ENCODE results near the gene PDXDC1. TPM values are rescaled to one million over a fixed set of nuclear protein-coding genes. Genes with fewer than 3 reads are reported as not detected.
A peak's percentile ranks its signal among the peaks of the same experiment; 100 is the strongest.
"Not testable (repeated sequence)": the region's sequence is repeated elsewhere in the genome, so short reads cannot be mapped to it uniquely, and the experiment has no call there.

PDXDC1 gene
- total and polyA plus RNA-seq, 9 donors: 34.8 to 58.8 (median 42.6) TPM

DNA sequence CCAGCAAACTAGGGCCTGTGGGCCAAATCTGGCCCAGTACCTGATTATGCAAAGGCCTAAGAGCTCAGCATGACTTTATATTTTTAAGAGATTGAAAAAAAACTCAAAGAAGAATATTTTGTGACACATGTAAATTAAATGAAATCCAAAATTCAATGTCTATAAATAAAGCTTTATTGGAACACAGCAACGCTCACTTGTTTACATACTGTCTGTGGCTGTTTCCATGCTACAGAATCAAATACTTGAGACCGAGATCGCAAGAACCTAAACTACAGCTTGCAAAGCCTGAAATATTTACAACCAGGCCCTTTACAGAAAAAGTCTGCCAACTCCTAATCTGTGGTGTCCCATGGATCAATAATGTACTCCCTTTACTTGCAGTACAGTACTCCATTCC, 5.0 kb upstream of the PDXDC1 start:
- not testable (repeated sequence) for H3K4me3 ChIP-seq (ENCODE audit: low read length); H3K4me1 ChIP-seq (ENCODE audit: control insufficient read depth, insufficient read depth, low read length); H3K27me3 ChIP-seq (ENCODE audit: control insufficient read depth, insufficient read depth, low read length); H3K27ac ChIP-seq (ENCODE audit: low read length); H3K9me3 ChIP-seq (replicated peaks; ENCODE audit: control insufficient read depth, low read depth, low read length); H3K36me3 ChIP-seq (ENCODE audit: control insufficient read depth, insufficient read depth, low read length); DNase-seq
- 94% methylated on average over 3 of the region's 3 CpGs for WGBS (ENCODE audit: insufficient coverage)

DNA sequence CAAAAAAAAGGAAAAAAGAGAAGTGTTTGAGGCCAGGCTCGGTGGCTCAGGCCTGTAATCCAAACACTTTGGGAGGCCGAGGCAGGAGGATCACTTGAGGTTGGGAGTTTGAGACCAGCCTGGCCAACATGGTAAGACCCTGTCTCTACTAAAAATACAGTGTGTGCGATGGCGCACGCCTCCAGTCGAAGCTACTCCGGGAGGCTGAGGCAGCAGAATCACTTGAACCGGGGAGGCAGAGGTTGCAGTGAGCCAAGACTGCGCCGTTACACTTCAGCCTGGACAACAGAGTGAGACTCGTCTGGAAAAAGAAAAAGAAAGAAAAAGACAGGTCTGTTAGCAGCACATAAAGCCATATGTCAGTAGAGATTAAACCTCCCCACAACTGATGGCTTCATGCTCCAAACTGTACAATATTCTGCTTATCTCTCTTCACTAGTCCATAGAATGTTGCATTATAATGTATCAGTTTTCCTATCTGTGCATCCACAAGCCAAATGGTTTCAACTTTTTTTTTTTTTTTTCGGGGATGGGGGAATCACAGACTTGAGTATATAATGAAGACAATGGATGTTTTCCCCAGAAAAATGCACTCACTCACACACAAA, 3.1 kb upstream of the PDXDC1 start:
- 81% methylated on average over 8 of the region's 12 CpGs for WGBS (ENCODE audit: insufficient coverage)
- not testable (repeated sequence) for H3K9me3 ChIP-seq (replicated peaks; ENCODE audit: control insufficient read depth, low read depth, low read length); DNase-seq; H3K27me3 ChIP-seq (ENCODE audit: control insufficient read depth, insufficient read depth, low read length); H3K4me1 ChIP-seq (ENCODE audit: control insufficient read depth, insufficient read depth, low read length); H3K4me3 ChIP-seq (ENCODE audit: low read length); H3K27ac ChIP-seq (ENCODE audit: low read length); H3K36me3 ChIP-seq (ENCODE audit: control insufficient read depth, insufficient read depth, low read length)

DNA sequence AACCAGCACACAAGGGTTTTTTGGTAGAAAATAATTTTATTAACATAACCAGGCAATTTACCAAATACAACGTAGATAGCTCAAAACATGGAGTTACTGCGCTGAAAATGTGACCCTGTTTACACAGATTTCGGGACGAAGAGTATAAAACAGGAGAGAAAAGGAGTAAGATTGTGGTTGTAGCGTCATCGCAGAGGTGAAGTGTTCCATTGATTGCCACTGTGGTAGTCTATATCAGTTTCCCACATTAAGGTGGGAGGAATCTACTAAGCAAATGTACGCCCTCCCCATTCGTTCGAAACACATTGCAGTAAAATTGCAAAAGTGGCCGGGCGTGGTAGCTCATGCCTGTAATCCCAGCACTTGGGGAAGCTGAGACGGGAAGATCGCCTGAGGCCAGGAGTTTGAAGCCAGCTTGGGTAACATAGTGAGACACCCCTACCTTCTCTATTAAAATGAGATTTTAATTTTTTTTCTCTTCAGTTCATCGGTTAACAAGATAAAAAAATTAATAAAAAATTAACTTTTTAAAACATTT, 972 bp upstream of the PDXDC1 start:
- not testable (repeated sequence) for H3K27me3 ChIP-seq (ENCODE audit: control insufficient read depth, insufficient read depth, low read length); DNase-seq; H3K36me3 ChIP-seq (ENCODE audit: control insufficient read depth, insufficient read depth, low read length); H3K4me3 ChIP-seq (ENCODE audit: low read length); H3K9me3 ChIP-seq (replicated peaks; ENCODE audit: control insufficient read depth, low read depth, low read length); H3K4me1 ChIP-seq (ENCODE audit: control insufficient read depth, insufficient read depth, low read length); H3K27ac ChIP-seq (ENCODE audit: low read length)
- no CpG with 5 or more reads among the region's 14 CpGs for WGBS (ENCODE audit: insufficient coverage)

DNA sequence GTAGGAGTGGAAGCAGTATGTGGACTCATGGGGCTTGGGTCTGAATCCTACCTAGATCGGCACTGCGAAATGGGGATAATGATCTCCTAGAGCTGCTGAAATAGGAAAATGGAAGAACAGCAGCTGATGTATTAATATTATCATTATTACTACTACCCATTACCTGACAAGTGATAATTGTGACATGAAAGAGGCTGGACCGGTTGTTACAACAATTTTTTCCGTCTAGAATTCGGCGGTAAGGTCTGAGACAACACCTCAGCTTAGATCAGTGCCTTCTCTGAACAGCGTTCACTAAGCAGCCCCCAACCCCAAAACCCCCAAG, 533 bp upstream of the PDXDC1 start:
- H3K4me3 ChIP-seq (ENCODE audit: low read length): peak overlapping the region; percentile 83
- H3K27me3 ChIP-seq (ENCODE audit: control insufficient read depth, insufficient read depth, low read length); H3K36me3 ChIP-seq (ENCODE audit: control insufficient read depth, insufficient read depth, low read length); H3K27ac ChIP-seq (ENCODE audit: low read length); H3K4me1 ChIP-seq (ENCODE audit: control insufficient read depth, insufficient read depth, low read length); H3K9me3 ChIP-seq (replicated peaks; ENCODE audit: control insufficient read depth, low read depth, low read length): not testable (repeated sequence)
- WGBS (ENCODE audit: insufficient coverage): no CpG with 5 or more reads among the region's 7 CpGs
- peak; percentile 58 for DNase-seq

DNA sequence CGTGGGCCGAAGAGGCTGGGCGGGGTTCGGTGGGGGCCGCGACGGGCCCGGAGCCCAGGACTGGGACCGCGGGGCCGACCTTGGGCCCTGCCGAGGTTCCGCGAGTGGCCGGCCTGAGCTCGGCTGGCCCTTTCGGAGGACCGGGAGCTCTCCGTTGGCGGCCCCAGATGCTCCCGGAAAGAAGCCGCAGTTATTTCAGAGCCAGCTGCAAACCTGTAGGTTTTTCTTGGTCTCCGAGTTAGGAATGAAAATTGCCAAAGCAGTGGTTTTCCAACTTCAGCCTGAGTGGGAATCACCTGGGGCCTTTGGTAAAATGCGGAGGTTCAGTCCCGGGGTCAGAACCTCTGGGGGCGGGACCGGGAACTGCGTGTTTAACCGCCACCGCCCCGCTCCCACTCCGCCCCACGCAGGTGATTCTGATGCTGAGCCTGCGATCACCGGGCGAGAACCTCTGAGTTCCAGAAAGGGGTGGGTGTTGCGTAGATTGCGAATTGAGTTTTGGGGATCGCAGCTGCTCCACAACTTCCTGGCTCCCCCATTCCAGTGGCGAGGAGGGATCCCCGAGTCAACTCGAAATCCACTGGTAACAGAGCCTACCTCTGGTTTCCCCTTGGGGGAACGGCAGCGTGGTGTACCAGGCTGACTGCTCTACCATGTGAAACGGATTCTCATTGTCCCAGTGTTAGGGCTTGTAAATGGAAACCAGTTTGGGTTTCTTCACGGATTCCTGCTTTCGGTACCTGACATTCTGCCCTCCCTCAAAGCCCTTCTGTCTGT, 780 bp downstream of the PDXDC1 start:
- Histone ChIP-seq H3K27ac (ENCODE audit: low read length) (peak overlapping the region; percentile 87), H3K4me3 (ENCODE audit: low read length) (peak overlapping the region; percentile 83)
- DNase-seq: peak; percentile 49
- not testable (repeated sequence) for H3K4me1 ChIP-seq (ENCODE audit: control insufficient read depth, insufficient read depth, low read length); H3K9me3 ChIP-seq (replicated peaks; ENCODE audit: control insufficient read depth, low read depth, low read length); H3K36me3 ChIP-seq (ENCODE audit: control insufficient read depth, insufficient read depth, low read length); H3K27me3 ChIP-seq (ENCODE audit: control insufficient read depth, insufficient read depth, low read length)
- 3% methylated on average over 5 of the region's 47 CpGs for WGBS (ENCODE audit: insufficient coverage)

DNA sequence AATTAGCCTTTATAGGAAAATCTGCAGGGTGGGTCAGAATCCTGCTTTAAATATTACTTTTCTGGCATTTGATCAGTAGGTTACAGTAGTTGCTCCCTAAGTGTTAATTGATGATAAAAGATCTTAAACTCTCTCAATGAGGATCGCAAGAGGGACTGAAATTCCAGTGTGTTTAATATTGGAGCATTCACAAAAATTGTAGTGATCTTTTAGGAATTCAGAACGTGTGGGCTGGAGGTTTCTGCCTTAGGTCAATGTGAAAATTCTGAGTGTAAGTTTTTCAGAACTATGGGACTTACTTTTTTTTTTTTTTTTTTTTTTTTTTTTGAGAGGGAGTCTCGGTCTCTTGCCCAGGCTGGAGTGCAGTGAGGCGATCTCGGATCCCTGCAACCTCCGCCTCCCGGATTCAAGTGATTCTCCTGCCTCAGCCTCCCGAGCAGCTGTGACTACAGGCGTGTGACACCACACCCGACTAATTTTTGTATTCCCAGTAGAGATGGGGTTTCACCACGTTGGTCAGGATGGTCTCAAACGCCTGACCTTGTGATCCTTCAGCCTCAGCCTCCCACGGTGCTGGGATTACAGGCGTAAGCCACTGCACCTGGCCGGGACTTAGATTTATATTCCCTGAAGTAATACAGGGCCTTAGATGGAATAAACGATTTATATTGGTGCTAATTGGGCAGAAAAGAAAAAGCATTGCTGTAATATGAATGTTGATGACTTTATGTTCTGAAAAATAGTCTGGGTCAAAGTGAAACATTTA, 2.3 kb downstream of the PDXDC1 start:
- H3K9me3 ChIP-seq (replicated peaks; ENCODE audit: control insufficient read depth, low read depth, low read length); H3K4me3 ChIP-seq (ENCODE audit: low read length); H3K4me1 ChIP-seq (ENCODE audit: control insufficient read depth, insufficient read depth, low read length); H3K27me3 ChIP-seq (ENCODE audit: control insufficient read depth, insufficient read depth, low read length); H3K27ac ChIP-seq (ENCODE audit: low read length); DNase-seq; H3K36me3 ChIP-seq (ENCODE audit: control insufficient read depth, insufficient read depth, low read length): not testable (repeated sequence)
- 61% methylated on average over 5 of the region's 16 CpGs for WGBS (ENCODE audit: insufficient coverage)

DNA sequence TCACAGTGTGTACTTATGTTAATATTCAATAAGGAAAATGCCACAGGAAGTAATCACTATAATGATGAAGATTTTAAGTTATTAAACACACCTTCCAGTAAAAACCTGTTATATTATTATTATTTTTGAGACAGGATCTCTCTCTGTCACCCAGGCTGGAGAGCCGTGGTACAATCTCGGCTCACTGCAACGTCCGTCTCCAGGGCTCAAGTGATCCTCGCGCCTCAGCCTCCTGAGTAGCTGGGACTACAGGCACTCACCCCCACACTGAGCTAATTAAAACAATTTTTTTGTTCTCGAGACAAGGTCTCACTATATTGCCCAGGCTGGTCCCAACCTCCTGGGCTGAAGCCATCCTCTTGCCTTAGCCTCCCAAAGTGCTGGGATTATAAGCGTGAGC, 3.5 kb downstream of the PDXDC1 start:
- not testable (repeated sequence) for H3K9me3 ChIP-seq (replicated peaks; ENCODE audit: control insufficient read depth, low read depth, low read length); H3K27ac ChIP-seq (ENCODE audit: low read length); H3K4me1 ChIP-seq (ENCODE audit: control insufficient read depth, insufficient read depth, low read length); H3K4me3 ChIP-seq (ENCODE audit: low read length); DNase-seq; H3K27me3 ChIP-seq (ENCODE audit: control insufficient read depth, insufficient read depth, low read length); H3K36me3 ChIP-seq (ENCODE audit: control insufficient read depth, insufficient read depth, low read length)
- WGBS (ENCODE audit: insufficient coverage): 91% methylated on average over 6 of the region's 8 CpGs

DNA sequence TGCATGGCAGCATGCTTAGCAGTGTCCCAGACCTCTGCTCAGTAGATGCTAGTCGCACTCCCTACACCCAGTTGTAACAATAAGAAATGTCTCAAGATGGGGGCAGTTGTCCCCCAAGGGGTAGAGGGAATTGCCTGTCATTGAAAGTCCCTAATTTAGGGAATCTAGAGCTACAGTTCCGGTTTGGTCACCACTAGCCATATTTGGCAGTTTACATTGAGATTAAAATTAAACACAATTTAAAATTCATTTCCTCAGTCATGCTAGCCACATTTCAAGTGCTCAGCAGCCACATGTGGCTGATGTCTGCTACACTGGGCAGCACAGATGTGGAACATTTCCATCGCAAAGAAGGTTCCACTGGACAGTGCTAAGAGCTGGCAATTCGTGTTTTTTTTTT, 4.1 kb downstream of the PDXDC1 start:
- 88% methylated on average over 2 of the region's 4 CpGs for WGBS (ENCODE audit: insufficient coverage)
- not testable (repeated sequence) for H3K9me3 ChIP-seq (replicated peaks; ENCODE audit: control insufficient read depth, low read depth, low read length); H3K36me3 ChIP-seq (ENCODE audit: control insufficient read depth, insufficient read depth, low read length)

DNA sequence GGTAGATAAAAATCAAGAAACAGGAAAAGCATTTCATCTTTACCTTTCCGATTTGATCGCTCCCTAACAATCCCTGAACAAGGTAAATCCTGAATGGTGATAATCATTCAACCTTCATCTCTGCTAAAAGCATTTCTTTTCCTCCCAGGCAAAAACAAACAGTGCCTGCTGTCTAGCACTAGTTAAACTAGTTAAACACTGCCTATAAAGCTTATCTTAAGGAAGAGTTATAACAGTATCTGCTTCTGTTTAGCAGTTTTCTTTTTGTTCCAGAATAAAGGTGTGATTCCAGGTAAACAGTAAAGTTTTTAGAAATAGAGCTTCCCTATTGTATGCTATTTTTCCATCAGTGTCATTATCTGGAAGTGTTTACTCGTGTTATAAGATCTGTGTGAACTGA, 6.4 kb downstream of the PDXDC1 start:
- not testable (repeated sequence) for H3K27ac ChIP-seq (ENCODE audit: low read length); H3K4me3 ChIP-seq (ENCODE audit: low read length); H3K9me3 ChIP-seq (replicated peaks; ENCODE audit: control insufficient read depth, low read depth, low read length); H3K4me1 ChIP-seq (ENCODE audit: control insufficient read depth, insufficient read depth, low read length); H3K27me3 ChIP-seq (ENCODE audit: control insufficient read depth, insufficient read depth, low read length); DNase-seq
- no CpG with 5 or more reads among the region's 3 CpGs for WGBS (ENCODE audit: insufficient coverage)
- H3K36me3 ChIP-seq (ENCODE audit: control insufficient read depth, insufficient read depth, low read length): peaks cover 10% of the 10 kb centered on the region

More for the DNA sequence above, 4.1 kb downstream of the PDXDC1 start:
- not testable (repeated sequence) for H3K27me3 ChIP-seq (ENCODE audit: control insufficient read depth, insufficient read depth, low read length); DNase-seq; H3K27ac ChIP-seq (ENCODE audit: low read length); H3K4me3 ChIP-seq (ENCODE audit: low read length); H3K4me1 ChIP-seq (ENCODE audit: control insufficient read depth, insufficient read depth, low read length)

DNA sequence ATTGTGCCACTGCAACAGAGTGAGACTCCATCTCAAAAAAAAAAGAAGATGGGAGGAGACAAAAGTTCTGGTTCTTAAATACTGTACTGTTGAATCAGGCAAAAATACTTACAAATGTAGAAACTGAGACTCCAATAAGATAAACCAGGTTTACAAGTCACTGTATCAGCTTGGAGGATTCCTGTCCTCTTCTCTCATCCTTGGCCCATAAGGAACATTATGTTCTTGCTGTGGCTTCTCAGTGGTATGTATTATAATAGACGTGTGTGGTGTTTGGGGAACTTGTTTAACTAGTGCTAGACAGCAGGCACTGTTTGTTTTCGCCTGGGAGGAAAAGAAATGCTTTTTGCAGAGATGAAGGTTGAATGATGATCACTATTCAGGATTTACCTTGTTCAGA, 7.7 kb downstream of the PDXDC1 start:
- DNase-seq: not testable (repeated sequence)
- no CpG with 5 or more reads among the region's 2 CpGs for WGBS (ENCODE audit: insufficient coverage)

More for the DNA sequence above, 7.7 kb downstream of the PDXDC1 start:
- not testable (repeated sequence) for H3K27ac ChIP-seq (ENCODE audit: low read length); H3K27me3 ChIP-seq (ENCODE audit: control insufficient read depth, insufficient read depth, low read length); H3K4me3 ChIP-seq (ENCODE audit: low read length); H3K9me3 ChIP-seq (replicated peaks; ENCODE audit: control insufficient read depth, low read depth, low read length); H3K4me1 ChIP-seq (ENCODE audit: control insufficient read depth, insufficient read depth, low read length)
- peaks cover 10% of the 10 kb centered on the region for H3K36me3 ChIP-seq (ENCODE audit: control insufficient read depth, insufficient read depth, low read length)

Data from muscle of leg (tissue), 11 donors.